AG20443 (cell line): ENCODE measurements around the gene KCNAB2.
A peak's percentile ranks its signal among the peaks of the same experiment; 100 is the strongest.
"Not testable (repeated sequence)": the region's sequence is repeated elsewhere in the genome, so short reads cannot be mapped to it uniquely, and the experiment has no call there.

Source experiments
- DNase-seq: peaks from one replicate; pipeline ENCODE4 v3.0.0; 2012; ENCODE audit warnings: low spot score, mixed read lengths

KCNAB2 gene

DNA sequence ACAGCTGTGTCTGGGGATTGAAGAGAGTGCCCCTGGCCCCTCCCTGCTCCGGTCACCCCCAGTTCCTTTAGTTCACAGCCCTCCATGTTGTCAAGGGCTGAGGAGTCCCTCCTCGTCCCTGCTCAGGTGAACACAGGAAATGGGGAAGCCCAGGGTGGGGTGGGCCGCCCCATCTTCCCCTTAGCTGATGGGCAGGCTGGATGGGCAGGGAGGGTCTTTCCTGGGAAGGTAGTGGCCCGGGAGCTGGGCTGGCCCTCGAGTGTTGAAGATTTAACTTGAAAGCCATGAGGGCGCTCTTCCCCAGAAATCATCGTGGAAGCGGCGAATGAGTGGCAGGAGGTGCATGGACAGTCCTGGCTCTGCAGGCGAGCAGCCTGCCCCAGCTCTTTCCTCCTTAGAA is 35.1 kb upstream of the KCNAB2 start:
- no peak for DNase-seq

DNA sequence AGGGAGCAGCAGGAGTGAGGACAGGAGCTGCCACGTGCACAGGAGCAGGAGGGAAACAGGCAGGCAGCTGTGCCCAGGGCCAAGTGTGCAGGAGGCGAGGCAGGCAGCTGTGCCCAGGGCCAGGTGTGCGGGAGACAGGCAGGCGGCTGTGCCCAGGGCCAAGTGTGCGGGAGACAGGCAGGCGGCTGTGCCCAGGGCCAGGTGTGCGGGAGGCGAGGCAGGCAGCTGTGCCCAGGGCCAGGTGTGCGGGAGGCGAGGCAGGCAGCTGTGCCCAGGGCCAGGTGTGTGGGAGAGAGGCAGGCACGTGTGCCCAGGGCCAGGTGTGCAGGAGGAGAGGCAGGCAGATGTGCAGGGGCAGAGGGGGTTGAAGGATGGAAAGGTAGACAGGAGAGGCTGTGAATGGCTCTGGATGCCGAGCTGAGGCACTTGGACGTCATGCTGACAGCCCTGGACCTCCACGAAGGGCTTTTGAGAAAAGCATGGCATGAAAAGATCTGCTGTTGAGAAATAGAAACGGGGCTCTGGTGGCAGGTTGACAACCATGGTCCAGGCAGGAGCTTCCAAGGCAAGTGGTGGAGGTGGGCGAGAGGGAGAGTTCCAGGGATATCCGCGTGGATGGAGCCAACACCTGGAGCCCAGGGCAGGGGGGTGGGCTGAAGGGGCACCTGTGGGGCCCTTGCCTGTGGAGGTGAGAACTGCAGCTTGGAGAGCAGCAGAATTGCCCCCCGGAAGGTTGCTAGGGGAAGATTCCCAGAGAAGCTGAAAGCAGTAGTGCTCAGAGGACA is 34.3 kb upstream of the KCNAB2 start:
- no peak for DNase-seq

DNA sequence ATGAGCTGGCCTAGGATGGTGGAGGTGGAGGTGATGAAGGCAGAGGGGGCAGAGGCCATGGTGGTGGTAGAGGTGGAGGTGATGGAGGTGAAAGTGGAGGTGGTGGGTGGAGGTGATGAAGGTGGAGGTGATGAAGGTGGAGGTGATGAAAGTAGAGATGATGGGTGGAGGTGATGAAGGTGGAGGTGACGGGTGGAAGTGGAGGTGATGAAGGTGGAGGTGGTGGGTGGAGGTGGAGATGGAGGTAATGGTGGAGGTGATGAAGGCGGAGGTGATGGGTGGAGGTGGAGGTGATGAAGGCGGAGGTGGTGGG is 33.8 kb upstream of the KCNAB2 start:
- DNase-seq, result no peak

DNA sequence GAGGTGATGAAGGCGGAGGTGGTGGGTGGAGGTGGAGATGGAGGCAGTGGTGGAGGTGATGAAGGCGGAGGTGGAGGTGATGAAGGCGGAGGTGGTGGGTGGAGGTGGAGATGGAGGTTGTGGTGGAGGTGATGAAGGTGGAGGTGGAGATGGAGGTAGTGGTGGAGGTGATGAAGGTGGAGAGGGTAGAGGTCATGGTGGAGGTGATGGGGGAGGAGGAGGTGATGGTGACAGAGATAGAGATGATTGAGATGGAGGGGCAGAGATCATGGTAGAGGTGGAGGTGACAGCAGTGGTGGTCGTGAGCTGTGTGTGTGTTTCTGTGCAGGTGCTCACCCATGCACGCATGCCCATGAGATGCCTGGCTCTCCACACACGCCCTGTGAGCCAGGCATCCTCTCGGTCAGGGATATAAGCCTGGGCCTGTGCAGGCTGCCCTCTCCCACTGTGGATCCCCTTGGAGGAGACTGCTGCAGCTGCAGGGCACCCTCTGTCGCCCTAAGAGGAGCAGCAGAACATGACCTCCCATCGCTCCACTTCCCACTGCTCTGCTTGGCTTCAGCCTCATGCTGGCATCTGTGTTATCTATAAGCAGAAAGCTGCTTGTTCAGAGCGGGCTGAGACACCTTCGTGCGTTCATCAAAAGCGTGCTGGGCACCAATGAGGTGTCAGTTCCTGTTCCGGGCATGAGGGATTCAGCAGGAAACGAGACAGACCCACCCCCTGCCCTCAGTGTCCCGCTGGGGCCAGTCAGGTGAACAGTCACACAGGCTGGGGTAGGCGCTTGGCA is 33.0 kb upstream of the KCNAB2 start:
- no peak for DNase-seq

DNA sequence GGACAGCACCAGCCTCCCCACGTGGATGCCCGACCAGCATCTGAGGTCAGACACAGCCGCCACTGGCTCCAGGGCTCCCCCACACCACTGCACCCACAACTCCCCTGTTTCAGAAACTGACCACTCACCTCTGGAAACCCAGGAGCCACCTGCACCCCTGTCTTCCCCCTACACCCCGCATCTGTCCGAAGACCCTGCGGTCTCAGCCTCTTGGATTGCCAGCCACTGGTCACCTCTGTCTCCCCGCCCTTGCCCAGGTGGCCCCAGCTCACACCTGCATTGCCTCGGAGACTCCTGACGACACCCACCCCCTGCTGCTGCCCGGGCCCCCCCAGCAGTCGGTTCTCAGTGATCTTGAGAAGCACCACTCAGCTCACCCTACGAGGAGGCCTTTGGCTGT is 32.2 kb upstream of the KCNAB2 start:
- DNase-seq, result no peak

DNA sequence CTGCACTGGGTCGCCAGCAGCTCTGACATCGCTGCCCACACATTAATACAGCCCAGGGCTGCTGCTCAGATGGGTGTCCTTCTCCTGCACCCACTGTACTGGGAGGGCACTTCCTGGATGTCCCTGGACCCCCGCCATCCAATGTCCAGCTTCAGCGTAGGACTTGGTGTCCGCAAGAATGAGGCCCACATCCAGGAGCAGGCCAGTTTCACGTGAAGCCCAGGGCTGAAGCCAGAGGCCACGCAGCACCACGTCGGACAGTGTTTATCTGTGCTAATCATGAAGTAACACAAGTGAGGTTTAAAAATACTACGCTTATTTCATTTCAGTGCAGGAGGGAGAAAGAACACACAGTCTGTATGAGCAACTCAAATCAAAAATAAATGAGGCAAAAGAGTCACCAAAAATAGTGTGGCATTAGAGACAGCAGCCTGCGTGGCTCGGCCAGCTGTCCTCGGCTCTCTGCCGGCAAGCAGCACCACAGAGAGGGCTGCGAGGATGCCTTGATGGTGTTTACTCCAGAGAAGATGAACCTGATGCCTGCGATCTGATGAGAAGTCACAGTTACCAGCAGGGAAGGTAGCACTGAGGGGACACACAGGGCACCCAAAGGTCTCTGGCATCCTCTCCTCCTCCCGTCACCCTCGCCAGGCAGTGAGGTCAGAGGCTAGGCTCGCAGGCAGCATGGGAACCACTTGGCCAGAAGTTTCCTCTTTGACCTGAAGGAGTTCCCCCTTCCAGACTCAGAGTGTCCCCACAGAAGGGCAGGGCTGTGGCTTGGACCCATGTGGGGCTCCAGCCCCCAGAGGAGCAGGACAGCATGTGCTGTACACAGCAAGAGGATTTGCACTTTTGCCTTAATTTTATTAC is 31.3 kb upstream of the KCNAB2 start:
- DNase-seq, result no peak

DNA sequence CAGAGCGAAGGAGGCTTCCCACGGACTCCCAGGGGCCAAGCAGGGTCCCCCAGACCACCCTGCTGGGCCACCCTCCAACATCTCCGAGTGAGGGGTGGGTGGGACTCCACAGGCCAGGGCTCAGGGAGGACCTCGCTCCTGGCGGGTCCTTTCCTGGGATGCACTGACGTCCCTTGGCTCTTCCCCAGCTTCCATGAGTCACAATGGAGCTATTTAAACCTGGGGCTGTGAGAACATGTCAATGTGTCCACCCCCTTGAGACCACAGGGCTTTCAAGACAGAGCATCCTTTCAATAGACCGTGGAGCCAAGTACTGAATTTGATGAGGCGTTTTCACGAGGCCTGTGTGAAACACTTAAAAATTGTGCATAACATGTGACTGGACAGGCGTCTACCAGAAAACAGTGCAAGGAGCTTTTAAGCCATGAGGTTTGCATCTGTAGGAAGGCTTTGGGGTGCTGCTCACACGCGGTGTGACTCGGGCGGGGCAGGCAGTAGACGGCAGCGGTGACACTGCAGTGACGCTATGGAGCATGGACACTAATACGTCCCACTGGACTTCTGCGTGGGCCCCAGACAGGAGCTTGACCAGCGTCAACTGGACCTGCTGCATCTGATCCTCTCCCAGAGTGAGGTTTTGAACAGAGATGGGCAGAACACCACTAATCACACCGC is 29.4 kb upstream of the KCNAB2 start:
- peak; percentile 50 for DNase-seq

DNA sequence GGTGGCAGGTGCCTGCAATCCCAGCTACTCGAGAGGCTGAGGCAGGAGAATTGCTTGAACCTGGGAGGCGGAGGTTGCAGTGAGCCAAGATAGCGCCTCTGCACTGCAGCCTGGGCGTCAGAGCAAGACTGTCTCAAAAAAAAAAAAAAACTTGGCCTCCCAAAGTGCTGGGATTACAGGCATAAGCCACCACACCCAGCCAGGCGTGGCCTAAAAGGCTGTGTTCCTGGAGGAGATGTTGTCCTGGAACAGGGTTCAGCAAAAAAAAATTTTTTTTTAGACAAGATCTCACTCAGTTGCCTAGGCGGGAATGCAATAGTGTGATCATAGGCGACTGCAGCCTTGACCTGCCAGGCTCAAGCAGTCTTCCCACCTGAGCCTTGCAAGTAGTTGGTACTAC is 28.0 kb upstream of the KCNAB2 start:
- not testable (repeated sequence) for DNase-seq

DNA sequence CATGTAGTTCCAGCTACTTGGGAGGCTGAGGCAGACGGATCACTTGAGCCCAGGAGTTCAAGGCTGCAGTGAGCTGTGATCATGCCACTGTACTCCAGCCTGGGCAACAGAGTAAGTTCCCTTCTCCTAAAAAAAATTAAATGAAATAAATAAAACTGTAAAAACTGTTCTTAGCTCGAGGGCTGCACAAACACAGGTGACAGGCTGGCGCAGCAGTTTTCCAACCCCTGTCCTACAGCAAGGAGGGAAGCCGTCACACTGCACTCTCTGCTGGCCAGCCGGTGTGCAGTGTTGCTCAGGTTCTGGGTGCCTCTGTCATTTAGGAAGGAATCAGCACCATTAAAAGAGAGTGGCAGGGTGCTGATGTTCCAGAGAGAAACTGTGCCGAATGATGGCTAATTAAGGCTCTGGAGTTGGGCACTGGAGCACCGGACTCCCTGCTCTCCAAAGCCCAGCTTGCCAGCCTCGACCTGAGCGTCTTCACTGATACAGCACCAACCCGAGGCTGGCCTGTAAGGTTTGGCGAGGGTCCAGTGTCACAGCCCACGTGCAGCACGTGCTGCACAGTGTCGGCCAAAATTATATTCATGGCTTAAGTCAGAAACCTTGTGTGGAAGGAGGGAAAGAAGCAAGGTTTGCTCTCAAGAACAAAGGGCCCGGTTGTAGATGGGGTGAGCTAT is 26.4 kb upstream of the KCNAB2 start:
- no peak for DNase-seq

DNA sequence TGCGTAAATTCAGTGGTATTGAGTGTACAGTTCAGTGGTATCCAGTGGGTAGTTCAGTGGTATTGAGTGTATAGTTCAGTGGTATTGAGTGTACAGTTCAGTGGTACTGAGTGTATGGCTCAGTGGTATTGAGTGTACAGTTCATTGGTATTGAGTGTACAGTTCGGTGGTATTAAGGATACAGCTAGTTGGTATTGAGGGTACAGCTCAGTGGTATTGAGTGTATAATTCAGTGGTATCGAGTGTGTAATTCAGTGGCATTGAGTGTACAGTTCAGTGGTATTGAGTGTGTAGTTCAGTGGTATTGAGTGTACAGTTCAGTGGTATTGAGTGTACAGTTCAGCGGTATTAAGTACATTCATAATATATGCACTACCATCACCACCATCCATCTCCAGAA is 23.5 kb upstream of the KCNAB2 start:
- DNase-seq, result no peak

DNA sequence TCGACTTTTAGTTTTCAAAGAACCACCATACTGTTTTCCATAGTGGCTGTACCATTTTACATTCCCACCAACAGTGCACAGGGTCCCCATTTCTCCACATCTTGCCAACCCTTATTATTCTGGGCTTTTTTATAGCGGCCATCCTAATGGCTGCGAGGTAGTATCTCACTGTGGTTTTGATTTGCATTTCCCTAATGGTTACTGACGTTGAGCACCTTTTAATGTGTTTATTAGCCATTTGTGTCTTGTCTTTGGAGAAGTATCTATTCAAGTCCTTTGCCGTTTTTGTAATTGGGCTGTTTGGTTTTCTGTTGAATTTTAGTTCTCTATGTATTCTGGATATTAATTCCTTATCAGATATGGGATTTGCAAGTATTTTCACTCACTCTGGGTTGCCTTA is 22.3 kb upstream of the KCNAB2 start:
- DNase-seq, result no peak

DNA sequence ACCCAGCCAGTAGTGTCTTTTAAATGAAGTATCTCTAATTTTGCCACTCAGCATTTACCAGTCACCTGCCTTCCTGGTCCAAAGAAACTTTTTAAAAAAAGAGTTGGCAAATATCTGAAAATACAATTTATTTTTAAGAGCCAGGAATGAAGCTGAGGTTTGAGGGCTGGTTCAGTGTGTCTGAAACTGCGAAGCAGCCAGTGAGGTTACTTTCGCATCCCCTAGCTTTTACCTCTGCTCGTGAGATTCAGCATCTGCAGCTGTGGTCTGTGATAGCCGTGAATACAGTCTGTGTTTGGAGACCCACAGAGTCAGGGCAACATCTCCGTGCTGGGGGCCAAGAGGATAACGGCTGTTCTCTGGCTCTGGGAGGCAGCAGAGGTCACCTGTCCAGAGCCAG is 21.3 kb upstream of the KCNAB2 start:
- DNase-seq, result no peak

DNA sequence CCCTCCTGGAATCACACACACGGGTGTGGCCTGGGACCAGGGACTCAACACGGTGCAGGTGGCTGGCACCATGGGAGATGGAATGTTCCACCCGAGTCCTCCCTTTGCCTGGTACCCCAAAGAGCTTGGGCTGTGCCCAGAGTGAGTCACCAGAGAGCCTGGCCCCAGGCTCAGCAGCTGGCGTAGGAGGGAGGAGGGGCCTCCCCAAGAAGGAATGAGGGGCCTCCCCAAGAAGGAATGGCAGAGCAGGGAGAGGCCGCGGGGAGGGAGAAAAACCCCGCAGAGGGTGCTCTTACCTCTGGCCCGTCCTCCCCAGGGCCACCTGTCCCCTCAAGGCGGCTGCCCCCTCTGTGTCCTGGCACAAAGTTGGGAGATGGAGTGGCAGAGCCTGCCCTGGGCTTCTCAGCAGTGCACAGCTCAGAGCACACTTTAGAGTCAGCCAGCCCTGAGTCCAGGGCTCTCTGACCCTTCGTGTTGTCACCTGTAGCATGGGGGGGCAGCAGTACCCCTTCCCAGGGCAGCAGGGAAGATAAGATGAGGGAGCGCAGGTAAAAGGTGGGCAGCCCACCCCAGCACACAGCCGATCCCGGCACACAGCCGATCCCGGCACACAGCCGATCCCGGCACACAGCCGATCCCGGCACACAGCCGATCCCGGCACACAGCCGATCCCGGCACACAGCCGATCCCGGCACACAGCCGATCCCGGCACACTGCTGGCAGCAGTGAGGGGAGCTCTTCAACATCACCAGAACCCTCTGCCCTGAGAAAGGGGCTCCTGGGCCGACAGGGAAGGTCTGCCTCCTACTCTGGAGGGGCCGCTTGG is 20.2 kb upstream of the KCNAB2 start:
- peak; percentile 45 for DNase-seq

DNA sequence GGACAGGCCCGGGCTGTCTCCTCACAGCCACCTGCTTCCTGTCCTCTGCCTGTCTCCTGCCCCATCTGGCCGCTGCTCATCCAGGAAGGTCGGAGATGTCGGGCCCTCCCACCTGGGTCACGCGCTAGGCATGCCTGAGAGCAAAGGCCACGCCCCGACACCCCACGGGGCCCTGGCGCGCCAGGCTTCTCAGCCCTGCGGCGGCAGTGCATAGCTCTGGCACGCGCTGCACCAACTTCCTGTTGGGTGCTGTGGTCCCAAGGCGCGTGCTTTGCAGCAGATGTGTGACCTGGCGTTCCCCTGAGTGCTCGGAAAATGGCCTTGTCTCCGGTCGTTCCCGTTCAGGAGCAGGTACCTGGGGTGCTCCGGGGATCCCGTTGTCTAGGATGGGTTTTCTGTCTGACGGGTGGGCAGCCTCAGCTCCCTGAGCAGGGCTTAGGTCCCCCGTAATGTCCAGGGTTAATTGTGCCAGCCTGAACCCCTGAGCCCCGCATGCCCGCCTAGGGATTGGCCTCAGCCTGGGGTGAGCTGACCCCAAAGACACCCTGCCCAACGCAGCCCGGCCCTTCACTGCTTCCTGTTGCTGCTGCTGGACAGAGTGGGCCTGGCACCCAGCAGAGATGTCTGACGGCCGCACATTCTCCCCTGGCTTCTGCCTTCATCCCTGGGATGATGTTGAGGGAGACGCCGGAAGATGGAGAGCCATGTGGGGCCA is 19.4 kb upstream of the KCNAB2 start:
- no peak for DNase-seq

DNA sequence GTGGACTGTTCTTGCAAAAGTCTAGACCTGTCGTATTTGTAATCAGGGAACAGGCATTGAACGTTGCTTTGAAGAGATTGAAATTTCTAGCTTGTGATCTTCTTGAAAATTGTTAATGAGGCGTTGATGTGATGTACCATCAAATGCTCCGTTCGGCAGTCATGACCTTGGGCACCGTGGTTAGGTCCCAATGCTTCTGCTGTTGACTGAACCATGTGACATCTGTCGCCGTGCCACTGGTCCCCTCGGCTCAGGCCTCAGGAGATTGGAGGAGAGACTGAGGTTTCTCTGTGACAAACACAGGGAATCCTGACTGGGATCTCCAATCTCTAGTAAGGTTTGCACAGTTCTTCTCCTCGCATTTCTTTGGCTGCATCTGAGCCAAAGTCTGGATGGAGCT is 18.1 kb upstream of the KCNAB2 start:
- DNase-seq, result no peak

DNA sequence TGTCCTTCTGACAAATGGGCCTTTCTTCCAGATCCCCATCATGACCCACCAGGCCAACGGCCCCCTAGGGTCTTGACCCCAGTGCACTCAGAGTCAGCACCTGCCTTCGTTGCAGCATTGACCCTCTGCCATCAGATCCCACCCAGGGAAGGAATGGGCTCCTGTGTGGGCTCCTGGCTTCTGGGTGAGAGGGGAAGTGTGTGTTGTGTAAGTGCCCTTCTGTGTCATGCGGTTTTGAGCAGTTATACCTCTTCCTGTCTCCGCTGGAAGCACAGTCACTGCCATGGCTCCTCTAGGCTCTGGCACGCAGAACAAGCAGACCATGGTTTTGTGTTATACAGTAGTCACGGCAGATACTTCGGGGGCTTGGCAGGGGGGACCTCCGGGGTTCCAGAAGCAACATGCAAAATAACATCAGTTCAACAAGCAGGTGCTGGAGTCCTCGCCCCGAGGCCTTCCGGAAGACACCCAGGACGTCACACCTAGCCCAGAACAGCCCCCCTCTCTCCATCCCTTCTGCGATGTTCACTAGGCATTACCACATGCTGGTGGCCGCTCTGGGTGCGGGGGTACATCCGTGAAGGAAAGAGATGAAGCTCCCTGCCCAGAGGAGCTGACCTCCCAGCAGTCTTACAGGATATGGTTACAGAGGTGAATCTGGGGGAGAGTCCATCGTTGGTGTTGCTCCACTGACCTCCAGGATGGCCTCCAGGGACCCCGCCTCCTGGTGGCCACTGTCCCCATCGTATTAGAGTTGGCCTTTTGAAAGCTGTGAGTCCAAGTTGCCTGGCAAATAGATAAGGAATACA is 17.4 kb upstream of the KCNAB2 start:
- no peak for DNase-seq

DNA sequence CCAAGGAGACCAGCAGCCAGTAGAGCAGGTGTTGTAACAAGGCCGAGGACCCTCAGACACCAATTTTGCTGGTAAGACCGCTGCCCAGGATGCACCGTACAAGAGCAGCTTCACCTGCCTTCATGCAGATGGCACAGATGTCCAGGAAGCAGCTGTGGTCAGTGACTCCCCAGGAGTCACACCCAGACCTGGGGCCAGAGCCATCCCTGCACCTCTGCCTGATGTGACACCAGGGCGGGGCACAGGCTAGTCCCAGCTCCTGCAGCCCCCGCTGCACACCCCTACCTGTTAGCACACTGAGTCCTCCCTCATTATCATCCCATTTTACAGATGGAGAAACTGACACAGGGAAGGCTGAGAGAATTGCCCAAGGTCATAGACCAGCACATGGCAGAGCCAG is 16.3 kb upstream of the KCNAB2 start:
- no peak for DNase-seq

DNA sequence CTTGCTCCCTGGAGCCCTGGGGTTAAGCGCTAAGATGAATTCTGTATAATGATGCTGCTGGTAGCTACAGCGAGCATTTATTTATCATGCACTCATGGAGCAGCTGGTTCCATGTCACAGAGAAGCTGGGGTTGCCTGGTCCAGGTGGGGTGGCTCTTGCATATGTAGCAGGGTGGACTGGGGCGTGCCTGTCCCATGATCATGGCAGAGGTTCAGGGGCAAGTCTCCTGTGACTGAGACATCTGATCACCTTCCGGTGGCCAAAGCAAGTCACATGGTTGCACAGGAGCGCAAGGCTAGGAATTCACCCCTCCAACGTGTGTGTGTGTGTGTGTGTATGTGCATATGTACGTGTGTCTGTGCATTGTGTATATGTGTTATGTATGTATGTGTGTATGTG is 15.6 kb upstream of the KCNAB2 start:
- DNase-seq, result no peak

DNA sequence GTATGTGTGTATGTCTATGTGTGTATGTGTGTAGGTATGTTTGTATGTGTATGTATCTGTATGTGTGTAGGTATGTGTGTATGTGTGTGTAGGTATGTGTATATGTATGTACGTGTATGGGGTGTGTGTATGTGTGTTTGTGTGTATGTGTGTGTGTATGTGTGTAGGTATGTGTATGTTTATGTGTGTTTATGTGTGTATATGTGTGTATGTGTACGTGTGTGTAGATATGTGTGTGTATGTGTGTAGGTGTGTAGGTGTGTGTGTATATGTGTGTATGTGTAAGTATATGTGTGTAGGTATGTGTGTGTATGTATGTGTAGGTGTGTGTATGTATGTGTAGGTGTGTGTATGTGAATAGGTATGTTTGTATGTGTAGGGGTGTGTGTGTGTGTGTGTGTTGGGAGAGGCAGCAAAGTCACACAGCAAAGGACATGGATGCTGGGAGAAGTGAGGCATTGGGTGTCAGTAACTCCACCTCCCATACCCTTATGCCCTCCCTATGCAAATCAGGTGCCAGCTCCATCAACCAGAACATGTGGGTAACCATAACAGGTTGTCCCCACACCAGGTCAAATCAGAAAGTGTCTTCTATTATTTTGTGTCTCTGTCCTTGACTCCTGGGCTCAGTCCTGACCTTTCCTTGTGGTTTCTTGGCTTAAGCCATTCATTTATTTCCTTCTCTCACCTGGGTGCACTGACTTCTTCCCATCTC is 15.0 kb upstream of the KCNAB2 start:
- no peak for DNase-seq
